Glomerular visceral epithelial cell (primary cell): Measurements from ENCODE around the gene BTBD19.
"Not testable (repeated sequence)": the region's sequence is repeated elsewhere in the genome, so short reads cannot be mapped to it uniquely, and the experiment has no call there.

Experiments used
- DNase-seq: peaks from one replicate; pipeline ENCODE4 v3.0.0-alpha.2; 2016; ENCODE audit errors: extremely low spot score

Gene BTBD19

GRCh38 chr1:44808063-44808937 is at the start of gene BTBD19:
TSS of gene BTBD19 (plus strand) at chr1:44808523. CDS start at chr1:44808821, 298 bp downstream.
- DNase-seq = peak; percentile 91

DNA sequence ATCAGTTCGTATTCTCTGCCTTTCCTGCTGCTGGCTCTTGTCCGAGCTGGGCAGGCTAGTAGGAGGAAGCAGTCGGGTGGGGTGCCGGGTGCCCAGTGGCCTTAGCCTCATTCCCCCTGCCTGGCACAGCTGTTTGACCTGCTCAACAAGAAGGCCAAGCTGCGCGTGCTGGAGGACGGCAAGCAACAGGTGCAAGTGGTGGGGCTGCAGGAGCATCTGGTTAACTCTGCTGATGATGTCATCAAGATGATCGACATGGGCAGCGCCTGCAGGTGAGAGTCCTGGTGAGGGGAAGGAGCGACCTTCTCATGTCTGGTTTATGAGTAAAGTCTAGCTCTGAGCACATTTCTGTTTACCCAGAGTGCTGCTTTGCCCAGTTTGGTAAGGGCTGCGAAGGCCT is 49.2 kb upstream of the BTBD19 start:
- DNase-seq = no peak

DNA sequence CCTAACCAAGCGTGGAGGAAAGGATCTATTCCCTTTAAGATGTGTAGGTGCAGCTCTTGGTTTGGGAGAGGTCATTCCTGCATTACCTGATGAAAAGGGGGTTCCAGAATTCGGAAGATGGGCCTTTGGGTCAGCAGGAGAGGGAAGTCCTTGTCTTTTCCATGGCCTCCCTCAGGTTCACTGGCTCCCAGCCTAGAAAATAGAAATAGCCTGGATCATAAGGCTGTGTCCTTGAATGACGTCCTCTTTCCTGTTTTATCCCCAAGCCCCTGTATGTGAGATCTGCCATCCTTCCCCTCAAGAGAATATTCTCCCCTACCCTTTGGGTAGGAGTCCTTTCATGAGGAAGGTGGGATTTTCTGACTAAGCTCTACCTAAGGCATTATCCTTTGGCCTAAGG is 47.4 kb upstream of the BTBD19 start:
- DNase-seq = no peak

DNA sequence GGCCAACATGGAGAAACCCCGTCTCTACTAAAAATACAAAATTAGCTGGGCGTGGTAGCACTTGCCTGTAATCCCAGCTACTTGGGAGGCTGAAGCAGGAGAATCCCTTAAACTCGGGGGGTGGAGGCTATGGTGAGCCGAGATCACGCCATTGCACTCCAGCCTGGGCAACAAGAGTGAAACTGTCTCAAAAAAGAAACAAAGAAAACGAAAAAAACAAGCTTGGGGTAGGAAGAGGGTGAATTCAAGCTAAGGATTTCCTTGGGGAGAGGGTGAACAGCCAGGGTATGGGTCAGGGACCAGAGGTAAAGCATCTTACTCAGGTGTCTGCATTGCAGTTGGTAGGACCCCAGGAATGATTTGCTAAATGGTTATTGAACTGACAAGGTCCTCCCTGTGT is 41.9 kb upstream of the BTBD19 start:
- DNase-seq = not testable (repeated sequence)

- DNase-seq = peak; percentile 91
These were observed 33.0 kb upstream of the BTBD19 start, which contains the start of gene RPS8 for GRCh38 chr1:44775078-44775929. TSS of gene RPS8 (plus strand) at chr1:44775540. CDS start at chr1:44775597, 57 bp downstream.

DNA sequence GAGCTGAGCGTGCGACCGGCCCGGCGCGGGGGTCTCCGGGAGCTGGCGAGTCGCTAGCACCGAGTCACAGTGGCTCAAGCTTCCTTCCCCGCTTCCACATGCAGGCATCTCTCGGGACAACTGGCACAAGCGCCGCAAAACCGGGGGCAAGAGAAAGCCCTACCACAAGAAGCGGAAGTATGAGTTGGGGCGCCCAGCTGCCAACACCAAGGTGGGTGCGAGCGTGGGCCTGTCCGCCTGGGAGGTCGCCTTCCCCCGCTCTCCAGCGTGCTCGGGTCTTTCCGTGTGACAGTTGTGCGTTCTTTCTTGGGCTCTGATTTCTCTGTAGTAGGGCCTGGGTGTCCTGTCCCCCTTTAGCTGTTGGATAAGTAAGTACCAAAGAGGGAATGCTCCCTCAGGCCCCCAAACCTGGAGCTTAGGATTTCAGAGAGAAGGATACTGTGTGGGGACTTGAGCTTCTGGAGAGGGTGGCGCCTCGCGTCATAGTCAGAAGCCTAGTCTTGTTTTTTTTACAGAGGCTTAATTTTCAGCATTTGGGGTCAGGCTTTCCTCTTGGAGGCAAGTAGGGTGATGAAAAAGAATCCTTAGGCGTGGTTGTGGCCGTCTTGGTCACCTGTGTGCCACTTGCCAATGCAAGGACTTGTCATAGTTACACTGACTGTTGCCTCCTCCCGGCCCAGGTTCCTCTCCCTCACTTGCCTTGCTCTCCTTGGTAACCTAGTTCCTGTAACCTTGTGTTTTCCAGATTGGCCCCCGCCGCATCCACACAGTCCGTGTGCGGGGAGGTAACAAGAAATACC is 32.2 kb upstream of the BTBD19 start:
- peak; percentile 35 for DNase-seq

DNA sequence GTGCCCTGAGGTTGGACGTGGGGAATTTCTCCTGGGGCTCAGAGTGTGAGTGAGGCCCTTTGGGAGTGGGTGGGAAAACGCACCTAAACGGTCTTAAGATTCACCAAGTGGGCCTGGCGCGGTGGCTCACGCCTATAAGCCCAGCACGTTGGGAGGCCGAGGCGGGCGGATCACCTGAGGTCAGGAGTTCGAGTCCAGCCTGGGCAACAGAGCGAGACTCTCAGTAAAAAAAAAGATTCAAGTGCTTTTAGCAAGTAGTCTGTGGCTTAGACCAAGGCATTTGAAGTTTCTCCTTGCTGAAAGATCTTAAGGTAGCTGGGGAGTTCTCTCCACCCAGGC is 31.6 kb upstream of the BTBD19 start:
- no peak for DNase-seq

- no peak for DNase-seq
These were observed 30.8 kb upstream of the BTBD19 start for GRCh38 chr1:44777547-44777946.

DNA sequence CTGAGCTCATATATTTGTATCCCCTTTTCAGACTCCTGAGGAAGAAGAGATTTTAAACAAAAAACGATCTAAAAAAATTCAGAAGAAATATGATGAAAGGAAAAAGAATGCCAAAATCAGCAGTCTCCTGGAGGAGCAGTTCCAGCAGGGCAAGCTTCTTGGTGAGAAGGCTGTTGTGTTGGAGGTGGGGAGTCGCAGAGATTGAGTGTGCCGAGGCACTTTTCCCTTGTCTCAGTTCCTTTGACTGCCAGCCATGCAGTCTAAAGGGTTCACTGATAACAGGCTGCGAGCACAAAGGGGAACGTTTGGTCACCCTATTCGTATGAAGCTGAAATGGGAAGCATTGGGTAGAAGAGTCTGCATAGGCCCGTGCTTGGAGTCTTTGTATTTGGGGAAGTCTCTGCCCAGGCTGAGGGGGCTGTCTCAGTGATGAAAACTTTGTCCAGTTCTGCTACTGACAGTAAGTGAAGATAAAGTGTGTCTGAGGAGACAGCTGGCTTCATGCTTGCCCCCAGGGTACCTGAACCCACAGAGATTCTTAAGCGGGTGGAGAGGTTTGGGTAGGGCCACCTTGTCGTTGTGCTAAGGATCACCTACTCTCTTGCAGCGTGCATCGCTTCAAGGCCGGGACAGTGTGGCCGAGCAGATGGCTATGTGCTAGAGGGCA is 30.2 kb upstream of the BTBD19 start:
- no peak for DNase-seq

GRCh38 chr1:44778705-44779576 is 29.4 kb upstream of the BTBD19 start:
- DNase-seq = no peak

DNA sequence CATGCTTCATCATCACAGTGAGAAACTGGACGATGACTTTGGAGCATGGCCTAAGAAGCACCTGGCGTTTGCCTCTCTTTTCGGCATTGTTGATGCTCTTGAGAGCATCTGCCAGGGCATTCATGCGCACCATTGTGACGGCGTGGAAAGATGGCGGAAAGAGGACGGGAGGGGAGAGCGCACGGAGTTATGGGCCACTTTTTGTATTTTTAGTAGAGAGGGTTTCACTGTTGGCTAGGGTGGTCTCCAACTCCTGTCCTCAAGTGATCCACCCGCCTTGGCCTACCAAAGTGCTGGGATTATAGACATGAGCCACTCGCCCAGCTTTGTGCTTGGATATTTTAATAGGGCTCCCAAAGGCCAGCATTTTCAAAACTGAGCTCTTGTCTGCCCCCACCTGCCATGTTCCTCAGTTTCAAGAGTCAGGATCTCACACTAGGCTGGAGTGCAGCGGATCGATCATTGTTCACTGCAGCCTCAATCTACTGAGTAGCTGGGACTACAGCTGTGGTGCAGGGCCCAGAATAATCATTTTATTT is 27.7 kb upstream of the BTBD19 start:
- no peak for DNase-seq

DNA sequence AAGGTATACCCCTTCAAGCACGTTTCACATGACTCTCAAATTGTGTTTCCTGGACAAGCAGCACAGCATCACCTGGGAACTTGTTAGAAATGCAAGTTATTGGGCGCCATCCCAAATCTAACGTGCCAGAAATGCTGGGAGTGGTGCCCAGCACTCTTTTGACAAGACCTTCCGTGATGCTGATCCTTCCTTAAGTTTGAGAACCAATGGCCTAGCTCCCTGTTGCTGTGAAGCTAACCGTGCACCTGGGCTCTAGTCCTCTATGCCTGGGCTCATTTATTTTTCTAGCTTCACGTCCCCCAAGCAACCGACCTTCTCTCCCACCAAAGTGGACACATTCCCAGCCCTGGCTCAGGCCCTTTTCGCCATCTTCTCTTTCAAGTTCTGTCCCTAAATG is 24.6 kb upstream of the BTBD19 start:
- DNase-seq = no peak

DNA sequence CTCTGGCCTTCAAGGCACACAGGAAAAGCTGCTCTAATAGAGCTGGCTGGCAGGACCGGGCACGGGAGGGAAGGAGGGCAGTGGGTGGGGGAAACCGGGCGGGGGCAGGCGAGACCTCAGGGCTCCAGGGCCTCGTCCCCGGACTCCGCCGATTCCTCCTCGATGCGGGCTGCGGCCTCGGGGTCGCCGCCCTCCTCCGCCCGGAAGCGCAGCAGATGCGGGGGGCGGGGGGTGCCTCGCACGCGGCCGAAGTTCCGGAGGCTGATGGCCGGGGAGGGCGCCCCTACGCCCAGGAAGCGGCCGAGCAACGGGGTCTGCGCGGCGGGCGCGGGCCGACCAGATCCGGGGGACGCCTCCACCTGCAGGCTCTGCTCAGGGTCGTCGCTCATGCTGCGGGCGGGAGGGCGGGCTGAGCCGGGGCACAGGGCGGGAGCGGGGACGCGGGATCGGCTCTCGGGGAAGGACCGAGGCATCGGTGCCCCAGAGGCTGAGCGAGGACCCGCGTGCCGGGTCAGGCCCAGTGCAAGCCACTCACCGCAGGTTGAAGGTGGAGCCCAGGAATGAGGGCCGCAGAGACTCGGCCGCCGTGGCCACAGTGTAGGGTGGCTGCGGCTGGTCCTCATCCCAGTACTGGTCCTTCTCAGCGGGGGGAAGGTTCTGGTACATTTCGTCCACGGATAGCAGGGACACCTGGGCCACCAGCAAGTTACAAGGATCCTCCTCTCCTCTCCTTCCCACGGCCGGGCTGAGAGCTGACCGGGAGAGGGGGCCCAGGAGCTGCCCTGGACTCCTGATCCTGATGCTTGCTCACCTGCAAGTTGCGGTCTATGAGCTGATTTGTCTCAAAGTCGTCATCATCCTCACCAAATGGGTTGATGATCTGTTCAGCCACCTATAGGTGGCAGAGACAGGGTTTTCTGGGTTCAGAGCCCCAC is 24.0 kb upstream of the BTBD19 start:
- DNase-seq = no peak

DNA sequence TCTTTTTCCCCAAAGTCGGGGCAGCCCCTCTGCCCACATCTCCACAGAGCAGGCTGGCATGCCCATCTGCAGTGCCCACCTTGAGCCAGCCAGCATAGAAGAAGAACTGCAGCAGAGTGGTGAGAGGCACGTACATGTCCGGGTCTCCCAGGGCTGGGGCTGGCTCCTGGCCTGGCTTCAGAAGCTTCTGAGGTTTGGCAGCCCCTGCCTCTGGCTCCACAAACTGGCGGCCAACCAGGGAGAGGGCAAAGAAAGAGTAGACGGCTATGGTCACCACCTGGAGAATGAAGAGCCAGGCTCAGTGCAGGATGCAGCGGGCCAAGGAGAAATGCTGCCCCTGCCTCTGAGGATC is 23.3 kb upstream of the BTBD19 start:
- no peak for DNase-seq

DNA sequence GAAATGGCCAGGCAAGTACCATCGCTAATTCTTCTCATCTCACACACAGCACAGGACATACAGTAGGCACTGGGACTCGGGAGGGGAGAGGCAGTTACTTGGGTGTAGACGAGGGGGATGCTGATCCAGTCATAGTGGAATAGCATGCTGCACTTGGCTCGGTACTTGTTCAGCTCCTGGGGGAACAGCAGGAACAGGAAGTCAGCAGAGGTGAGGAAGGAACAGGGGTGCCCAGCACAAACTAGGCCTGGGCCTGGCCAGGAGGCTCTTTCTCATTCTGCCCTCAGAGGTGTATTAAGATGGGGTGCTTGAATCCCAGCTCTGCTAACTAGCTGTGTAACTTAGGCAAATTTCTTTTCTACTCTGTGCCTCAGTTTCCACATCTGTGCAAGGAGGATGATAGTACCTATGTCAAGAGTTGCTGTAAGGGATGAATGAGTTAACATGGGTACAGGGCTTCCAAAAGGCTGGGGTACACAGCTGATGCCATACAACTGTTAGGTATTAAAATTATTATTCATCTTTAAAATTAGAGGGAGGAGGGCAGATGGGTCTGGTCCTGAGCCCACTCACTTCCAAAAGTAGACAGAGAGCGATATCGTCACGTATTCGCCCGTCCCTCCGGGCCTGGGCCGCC is 22.7 kb upstream of the BTBD19 start:
- DNase-seq = no peak

- DNase-seq = peak; percentile 62
These were observed 22.0 kb upstream of the BTBD19 start for GRCh38 chr1:44786138-44786840.

GRCh38 chr1:44786841-44787426 is 21.4 kb upstream of the BTBD19 start:
- DNase-seq = no peak

GRCh38 chr1:44787506-44787905 is 20.8 kb upstream of the BTBD19 start:
- no peak for DNase-seq
